Measurements from ENCODE around the gene SKOR2.
A peak's percentile ranks its signal among the peaks of the same experiment; 100 is the strongest.

DNA sequence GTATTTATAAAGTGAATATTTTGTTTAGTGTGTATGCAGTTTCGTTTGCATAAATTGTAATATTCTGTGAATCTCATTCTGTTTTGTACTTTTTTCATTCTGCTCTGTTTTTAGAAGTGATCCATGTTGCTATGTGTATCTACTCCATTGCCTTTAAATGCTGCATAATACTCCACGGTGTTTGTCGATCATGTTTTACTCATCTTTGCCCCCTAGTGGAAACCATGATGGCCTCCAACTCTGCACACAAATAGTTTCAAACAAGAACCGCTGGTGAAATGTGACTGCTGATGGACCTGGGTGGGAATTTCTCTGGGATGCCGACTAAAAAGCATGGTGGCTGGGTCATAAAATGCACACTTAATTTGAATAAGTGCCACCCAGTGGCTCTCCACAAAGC, 32.0 kb upstream of the SKOR2 start:
- TF ChIP-seq SAFB (IDR thresholded peaks at IDR 0.05; ENCODE audit: borderline replicate concordance, low read depth, low read length) (no peak), NBN (IDR thresholded peaks at IDR 0.05; ENCODE audit: low read depth) (no peak), BMI1 (IDR thresholded peaks at IDR 0.05; ENCODE audit: low read length) (no peak), ZNF232 (CRISPR knock-in tag; IDR thresholded peaks at IDR 0.05) (no peak)
- TF ChIP-seq, protein P1, sequence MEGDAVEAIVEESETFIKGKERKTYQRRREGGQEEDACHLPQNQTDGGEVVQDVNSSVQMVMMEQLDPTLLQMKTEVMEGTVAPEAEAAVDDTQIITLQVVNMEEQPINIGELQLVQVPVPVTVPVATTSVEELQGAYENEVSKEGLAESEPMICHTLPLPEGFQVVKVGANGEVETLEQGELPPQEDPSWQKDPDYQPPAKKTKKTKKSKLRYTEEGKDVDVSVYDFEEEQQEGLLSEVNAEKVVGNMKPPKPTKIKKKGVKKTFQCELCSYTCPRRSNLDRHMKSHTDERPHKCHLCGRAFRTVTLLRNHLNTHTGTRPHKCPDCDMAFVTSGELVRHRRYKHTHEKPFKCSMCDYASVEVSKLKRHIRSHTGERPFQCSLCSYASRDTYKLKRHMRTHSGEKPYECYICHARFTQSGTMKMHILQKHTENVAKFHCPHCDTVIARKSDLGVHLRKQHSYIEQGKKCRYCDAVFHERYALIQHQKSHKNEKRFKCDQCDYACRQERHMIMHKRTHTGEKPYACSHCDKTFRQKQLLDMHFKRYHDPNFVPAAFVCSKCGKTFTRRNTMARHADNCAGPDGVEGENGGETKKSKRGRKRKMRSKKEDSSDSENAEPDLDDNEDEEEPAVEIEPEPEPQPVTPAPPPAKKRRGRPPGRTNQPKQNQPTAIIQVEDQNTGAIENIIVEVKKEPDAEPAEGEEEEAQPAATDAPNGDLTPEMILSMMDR (IDR thresholded peaks at IDR 0.05 in 2 of 3, conservative IDR thresholded peaks at IDR 0.05 in 1 of 3; ENCODE audit: insufficient read depth in 2 of 3, low read depth in 1 of 3, low read length in 3 of 3): peak; percentile 50 to 59 (median 53)
- TF ChIP-seq, protein P2, sequence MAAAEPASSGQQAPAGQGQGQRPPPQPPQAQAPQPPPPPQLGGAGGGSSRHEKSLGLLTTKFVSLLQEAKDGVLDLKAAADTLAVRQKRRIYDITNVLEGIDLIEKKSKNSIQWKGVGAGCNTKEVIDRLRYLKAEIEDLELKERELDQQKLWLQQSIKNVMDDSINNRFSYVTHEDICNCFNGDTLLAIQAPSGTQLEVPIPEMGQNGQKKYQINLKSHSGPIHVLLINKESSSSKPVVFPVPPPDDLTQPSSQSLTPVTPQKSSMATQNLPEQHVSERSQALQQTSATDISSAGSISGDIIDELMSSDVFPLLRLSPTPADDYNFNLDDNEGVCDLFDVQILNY (CRISPR knock-in tag; IDR thresholded peaks at IDR 0.05): no peak
- TF ChIP-seq, protein P3, sequence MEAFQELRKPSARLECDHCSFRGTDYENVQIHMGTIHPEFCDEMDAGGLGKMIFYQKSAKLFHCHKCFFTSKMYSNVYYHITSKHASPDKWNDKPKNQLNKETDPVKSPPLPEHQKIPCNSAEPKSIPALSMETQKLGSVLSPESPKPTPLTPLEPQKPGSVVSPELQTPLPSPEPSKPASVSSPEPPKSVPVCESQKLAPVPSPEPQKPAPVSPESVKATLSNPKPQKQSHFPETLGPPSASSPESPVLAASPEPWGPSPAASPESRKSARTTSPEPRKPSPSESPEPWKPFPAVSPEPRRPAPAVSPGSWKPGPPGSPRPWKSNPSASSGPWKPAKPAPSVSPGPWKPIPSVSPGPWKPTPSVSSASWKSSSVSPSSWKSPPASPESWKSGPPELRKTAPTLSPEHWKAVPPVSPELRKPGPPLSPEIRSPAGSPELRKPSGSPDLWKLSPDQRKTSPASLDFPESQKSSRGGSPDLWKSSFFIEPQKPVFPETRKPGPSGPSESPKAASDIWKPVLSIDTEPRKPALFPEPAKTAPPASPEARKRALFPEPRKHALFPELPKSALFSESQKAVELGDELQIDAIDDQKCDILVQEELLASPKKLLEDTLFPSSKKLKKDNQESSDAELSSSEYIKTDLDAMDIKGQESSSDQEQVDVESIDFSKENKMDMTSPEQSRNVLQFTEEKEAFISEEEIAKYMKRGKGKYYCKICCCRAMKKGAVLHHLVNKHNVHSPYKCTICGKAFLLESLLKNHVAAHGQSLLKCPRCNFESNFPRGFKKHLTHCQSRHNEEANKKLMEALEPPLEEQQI (IDR thresholded peaks at IDR 0.05): no peak
